GM20000 (cell line): ENCODE results near the gene BNC1.

Experiments
- DNase-seq: peaks from one replicate; pipeline ENCODE4 v3.0.0; 2012; ENCODE audit warnings: low spot score
- CTCF ChIP-seq: IDR thresholded peaks from 2 replicates; pipeline ENCODE4 v1.5.1; 2012; ENCODE audit warnings: mild to moderate bottlenecking, control low read depth; ENCODE audit errors: extremely low read depth, missing control alignments

BNC1 gene

GRCh38 chr15:83285284-83285978, 967 bp upstream of the BNC1 start:
- no peak for TF ChIP-seq CTCF
- no peak for DNase-seq

- no peak for TF ChIP-seq CTCF
- DNase-seq: peak; percentile 42
These were observed 478 bp downstream of the BNC1 start for GRCh38 chr15:83283813-83284558.

GRCh38 chr15:83283138-83283812, 1.2 kb downstream of the BNC1 start:
- DNase-seq: peak; percentile 35
- no peak for TF ChIP-seq CTCF

GRCh38 chr15:83282776-83283137, 1.7 kb downstream of the BNC1 start:
- no peak for TF ChIP-seq CTCF
- peak; percentile 30 for DNase-seq

GRCh38 chr15:83282141-83282540, 2.3 kb downstream of the BNC1 start:
- TF ChIP-seq CTCF: no peak
- no peak for DNase-seq

GRCh38 chr15:83278191-83278590, 6.3 kb downstream of the BNC1 start:
- no peak for TF ChIP-seq CTCF
- DNase-seq: no peak

- DNase-seq: no peak
- TF ChIP-seq CTCF: no peak
These were observed 7.8 kb downstream of the BNC1 start for GRCh38 chr15:83276661-83277060.
